H9 (cell line): ENCODE results near the gene SHMT1. TPM values are rescaled to one million over a fixed set of nuclear protein-coding genes. Genes with fewer than 3 reads are reported as not detected.
"Not testable (repeated sequence)": the region's sequence is repeated elsewhere in the genome, so short reads cannot be mapped to it uniquely, and the experiment has no call there.

Source experiments
- DNase-seq: peaks from one replicate; pipeline ENCODE4 v3.0.0-alpha.2; 2017
- H2AFZ ChIP-seq: one replicate; pipeline ENCODE4 v1.6.1; 2013; ENCODE audit warnings: mild to moderate bottlenecking, low read length, control low read depth, moderate library complexity
- H2AK5ac ChIP-seq: 2 replicates; pipeline ENCODE4 v1.6.1; 2013; ENCODE audit warnings: low read length, control low read depth, mixed read lengths; ENCODE audit not compliant: insufficient read length
- H2BK120ac ChIP-seq: one replicate; pipeline ENCODE4 v1.6.1; 2013; ENCODE audit warnings: low read depth, mild to moderate bottlenecking, low read length, control low read depth, inconsistent platforms; ENCODE audit not compliant: poor library complexity, severe bottlenecking
- H2BK12ac ChIP-seq: 2 replicates; pipeline ENCODE4 v1.6.1; 2013; ENCODE audit warnings: low read length, control low read depth, mixed read lengths, low read depth; ENCODE audit not compliant: insufficient read length
- H2BK15ac ChIP-seq: 2 replicates; pipeline ENCODE4 v1.6.1; 2013; ENCODE audit warnings: low read depth, low read length, control low read depth
- H2BK20ac ChIP-seq: one replicate; pipeline ENCODE4 v1.6.1; 2013; ENCODE audit warnings: low read depth, mild to moderate bottlenecking, low read length, control low read depth, inconsistent platforms; ENCODE audit not compliant: poor library complexity, severe bottlenecking
- H2BK5ac ChIP-seq: 2 replicates; pipeline ENCODE4 v1.6.1; 2013; ENCODE audit warnings: low read length, control low read depth, mixed read lengths; ENCODE audit not compliant: insufficient read length
- H3K14ac ChIP-seq: 2 replicates; pipeline ENCODE4 v1.6.1; 2013; ENCODE audit warnings: low read length, control low read depth; ENCODE audit not compliant: insufficient read depth
- H3K18ac ChIP-seq: 2 replicates; pipeline ENCODE4 v1.6.1; 2013; ENCODE audit warnings: low read depth, mild to moderate bottlenecking, mixed read lengths, low read length, control low read depth; ENCODE audit not compliant: insufficient read length
- H3K23ac ChIP-seq: 2 replicates; pipeline ENCODE4 v1.6.1; 2013; ENCODE audit warnings: low read length, control low read depth, mixed read lengths, low read depth; ENCODE audit not compliant: insufficient read length
- H3K23me2 ChIP-seq: 2 replicates; pipeline ENCODE4 v1.6.1; 2013; ENCODE audit warnings: low read depth, mild to moderate bottlenecking, mixed read lengths, low read length, control low read depth; ENCODE audit not compliant: insufficient read length, poor library complexity, severe bottlenecking
- H3K27ac ChIP-seq: 2 replicates; pipeline ENCODE4 v1.5.1; 2013; ENCODE audit warnings: low read length, control low read depth, mixed read lengths, low read depth; ENCODE audit not compliant: insufficient read length
- H3K27me3 ChIP-seq: 2 replicates; pipeline ENCODE4 v1.6.1; 2013; ENCODE audit warnings: low read length, control low read depth, inconsistent platforms; ENCODE audit not compliant: insufficient read depth
- H3K4ac ChIP-seq: 2 replicates; pipeline ENCODE4 v1.6.1; 2013; ENCODE audit warnings: low read depth, mild to moderate bottlenecking, control low read depth, inconsistent platforms, low read length, moderate library complexity
- H3K4me1 ChIP-seq: 2 replicates; pipeline ENCODE4 v1.6.1; 2013; ENCODE audit warnings: low read length, control low read depth, inconsistent platforms; ENCODE audit not compliant: insufficient read depth
- H3K4me2 ChIP-seq: 2 replicates; pipeline ENCODE4 v1.6.1; 2013; ENCODE audit warnings: low read length, control low read depth, mixed read lengths; ENCODE audit not compliant: insufficient read length, insufficient read depth
- H3K56ac ChIP-seq: 2 replicates; pipeline ENCODE4 v1.6.1; 2013; ENCODE audit warnings: low read depth, mild to moderate bottlenecking, mixed read lengths, low read length, control low read depth; ENCODE audit not compliant: insufficient read length
- H3K79me1 ChIP-seq: 2 replicates; pipeline ENCODE4 v1.6.1; 2013; ENCODE audit warnings: low read depth, mild to moderate bottlenecking, moderate library complexity, low read length, control low read depth, inconsistent platforms; ENCODE audit not compliant: insufficient read depth, poor library complexity, severe bottlenecking
- H3K79me2 ChIP-seq: 2 replicates; pipeline ENCODE4 v1.6.1; 2013; ENCODE audit warnings: low read length, control low read depth, inconsistent platforms; ENCODE audit not compliant: insufficient read depth
- H3K9ac ChIP-seq: 2 replicates; pipeline ENCODE4 v1.6.1; 2013; ENCODE audit warnings: low read length, control low read depth, mixed read lengths; ENCODE audit not compliant: insufficient read length; ENCODE audit errors: extremely low read depth
- H3K9me3 ChIP-seq: one replicate; pipeline ENCODE4 v1.6.1; 2013; ENCODE audit warnings: low read depth, low read length, inconsistent platforms; ENCODE audit not compliant: control insufficient read depth
- H3T11ph ChIP-seq: one replicate; pipeline ENCODE4 v1.6.1; 2013; ENCODE audit warnings: mild to moderate bottlenecking, low read length, control low read depth, inconsistent platforms
- H4K20me1 ChIP-seq: one replicate; pipeline ENCODE4 v1.6.1; 2013; ENCODE audit not compliant: control insufficient read depth, insufficient read length, insufficient read depth
- H4K5ac ChIP-seq: 2 replicates; pipeline ENCODE4 v1.6.1; 2013; ENCODE audit warnings: low read depth, mild to moderate bottlenecking, mixed read lengths, low read length, control low read depth; ENCODE audit not compliant: insufficient read length
- H4K8ac ChIP-seq: replicated peaks from 2 replicates; pipeline ENCODE4 v1.6.1; 2013; ENCODE audit warnings: low read length, control low read depth, mixed read lengths, low read depth; ENCODE audit not compliant: insufficient read length
- H4K91ac ChIP-seq: 2 replicates; pipeline ENCODE4 v1.6.1; 2013; ENCODE audit warnings: low read depth, mild to moderate bottlenecking, moderate library complexity, mixed read lengths, low read length, control low read depth; ENCODE audit not compliant: insufficient read length
- H3K27ac Mint-ChIP-seq, 3 experiments: 2 replicates in 2 of 3; 3 replicates in 1 of 3; pipeline ENCODE4 v1.8.0; 2020 to 2021; ENCODE audit warnings: mixed read lengths in 3 of 3, mild to moderate bottlenecking in 1 of 3, moderate library complexity in 1 of 3
- H3K27me3 Mint-ChIP-seq: 2 replicates; pipeline ENCODE4 v1.8.0; 2021; ENCODE audit warnings: low read depth, mild to moderate bottlenecking, moderate library complexity, mixed read lengths
- H3K36me3 Mint-ChIP-seq, 3 experiments: 2 replicates in 2 of 3; 3 replicates in 1 of 3; pipeline ENCODE4 v1.8.0; 2020 to 2021; ENCODE audit warnings: low read depth in 3 of 3, mixed read lengths in 3 of 3; ENCODE audit not compliant: insufficient read depth in 1 of 3
- H3K4me1 Mint-ChIP-seq, 2 experiments: 2 replicates each; pipeline ENCODE4 v1.8.0; 2020; ENCODE audit warnings: mixed read lengths in 2 of 2
- H3K4me3 Mint-ChIP-seq, 2 experiments: 2 replicates in 1 of 2; 3 replicates in 1 of 2; pipeline ENCODE4 v1.8.0; 2020 to 2021; ENCODE audit warnings: mild to moderate bottlenecking in 2 of 2, mixed read lengths in 2 of 2, moderate library complexity in 1 of 2
- H3K9me3 Mint-ChIP-seq, 2 experiments: 2 replicates in 1 of 2; 3 replicates in 1 of 2; pipeline ENCODE4 v1.8.0; 2020; ENCODE audit warnings: mild to moderate bottlenecking in 2 of 2, mixed read lengths in 2 of 2, moderate library complexity in 1 of 2
- CTCF ChIP-seq: fragments of 200-600 bp; sonication (generic); conservative IDR thresholded peaks from 3 replicates; pipeline ENCODE4 v1.8.0; 2021; ENCODE audit warnings: antibody characterized with exemption, mild to moderate bottlenecking
- WGBS: extraction: QIAGEN DNeasy Blood & Tissue Kit; methylation state at CpG from one replicate; pipeline ENCODE4 v1.1.7; 2013; ENCODE audit warnings: missing lambda C conversion rate, low lambda C conversion rate, mixed read lengths; ENCODE audit not compliant: insufficient read length; ENCODE audit errors: extremely low coverage; 5-methylcytosine and 5-hydroxymethylcytosine counted together
- total RNA-seq: library from RNA; stranded (reverse); gene quantifications from 2 replicates; pipeline ENCODE4 v1.2.1, GENCODE V29; 2021

Gene SHMT1
- total RNA-seq, 1 experiment from 2014 or later: 42.8 TPM

GRCh38 chr17:18309202-18309601 lies 54.1 kb downstream of the SHMT1 start:
- Mint-ChIP-seq H3K9me3 (no peaks in the 10 kb centered on the region; a peak in 1 of 5 replicates), H3K27ac (no peak overlapping the region), H3K4me3 (no peak overlapping the region), H3K36me3 (peaks cover 34 to 76% (median 68%) of the 10 kb centered on the region in 3 experiments), H3K27me3 (no peaks in the 10 kb centered on the region), H3K4me1 (peaks cover 14 to 15% of the 10 kb centered on the region in 2 experiments)
- H4K91ac ChIP-seq: no peak overlapping the region
- H3K79me2 ChIP-seq: peaks cover 22% of the 10 kb centered on the region; the same call in 1 of the 2 replicates
- H4K5ac ChIP-seq: no peak overlapping the region
- no peak overlapping the region for H2BK5ac ChIP-seq
- no peak overlapping the region for H3K27ac ChIP-seq
- no peak overlapping the region for H3K14ac ChIP-seq
- no peak overlapping the region for H3T11ph ChIP-seq
- H3K4me1 ChIP-seq: peaks cover 2% of the 10 kb centered on the region; the same call in 1 of the 2 replicates
- no peak overlapping the region for H3K23ac ChIP-seq
- peaks cover 22% of the 10 kb centered on the region for H3K79me1 ChIP-seq
- H3K23me2 ChIP-seq: peaks cover 7% of the 10 kb centered on the region
- no peak for DNase-seq
- H3K9me3 ChIP-seq: no peaks in the 10 kb centered on the region
- no peak overlapping the region for H4K8ac ChIP-seq
- H2BK12ac ChIP-seq: no peak overlapping the region
- no peak overlapping the region for H2AK5ac ChIP-seq
- no peak overlapping the region for H2BK15ac ChIP-seq
- H2BK20ac ChIP-seq: no peak overlapping the region
- no peak overlapping the region for H2BK120ac ChIP-seq
- H3K27me3 ChIP-seq: no peaks in the 10 kb centered on the region
- H3K4ac ChIP-seq: no peak overlapping the region
- no peak overlapping the region for H3K9ac ChIP-seq
- no peak overlapping the region for H2AFZ ChIP-seq
- H3K56ac ChIP-seq: no peak overlapping the region
- no CpG with 5 or more reads among the region's 4 CpGs for WGBS
- no peak overlapping the region for H3K18ac ChIP-seq
- H3K4me2 ChIP-seq: no peak overlapping the region
- no peak for TF ChIP-seq CTCF
- no peaks in the 10 kb centered on the region for H4K20me1 ChIP-seq

- WGBS: no CpG with 5 or more reads among the region's 13 CpGs
- not testable (repeated sequence) for H3K56ac ChIP-seq
Measured at GRCh38 chr17:18303206-18303605, 60.1 kb downstream of the SHMT1 start.

More at GRCh38 chr17:18303206-18303605, 60.1 kb downstream of the SHMT1 start:
- H4K8ac ChIP-seq, H3K27ac Mint-ChIP-seq, H3K9me3 Mint-ChIP-seq, H4K91ac ChIP-seq, H3K79me2 ChIP-seq, H3K23ac ChIP-seq, H3K4me3 Mint-ChIP-seq, H2BK20ac ChIP-seq, H3K18ac ChIP-seq, H3K14ac ChIP-seq, H2BK12ac ChIP-seq, H3K23me2 ChIP-seq, H3K4me1 ChIP-seq, H3K4ac ChIP-seq, H3K4me2 ChIP-seq, H3K4me1 Mint-ChIP-seq, H3K27me3 Mint-ChIP-seq, H2AFZ ChIP-seq, H3K27me3 ChIP-seq, H4K5ac ChIP-seq, H2BK120ac ChIP-seq, H3K79me1 ChIP-seq, DNase-seq, H3K9ac ChIP-seq, H3T11ph ChIP-seq, H3K27ac ChIP-seq, H4K20me1 ChIP-seq, H3K9me3 ChIP-seq, H2BK5ac ChIP-seq, H2AK5ac ChIP-seq, H2BK15ac ChIP-seq: not testable (repeated sequence)
- H3K36me3 Mint-ChIP-seq: peaks cover 50 to 85% (median 77%) of the 10 kb centered on the region in 3 experiments
